ENCODE measurements around the gene TMEM130.

- TF ChIP-seq TAF1 (IDR thresholded peaks at IDR 0.05; ENCODE audit: low read depth) (no peak), POLR2AphosphoS5 (IDR thresholded peaks at IDR 0.05) (no peak)
Observed at GRCh38 chr7:98860071-98860470, 9.7 kb downstream of the TMEM130 start.

All from neural cell (in vitro differentiated cells).